Measurements from ENCODE around the gene RASSF8. TPM values are rescaled to one million over a fixed set of nuclear protein-coding genes. Genes with fewer than 3 reads are reported as not detected.
A peak's percentile ranks its signal among the peaks of the same experiment; 100 is the strongest.

RASSF8 gene
- total RNA-seq, 1 donor from 2014 or later: 77.0 TPM

- H3K27me3 Mint-ChIP-seq (ENCODE audit: insufficient read depth, low read depth): peaks cover 3% of the 10 kb centered on the region
- Histone ChIP-seq H3K9ac (no peak overlapping the region), H3F3A (ENCODE audit: low read depth) (no peaks in the 10 kb centered on the region), H3K4me2 (no peak overlapping the region), H4K20me1 (ENCODE audit: low read depth) (no peaks in the 10 kb centered on the region), H3K27ac (no peak overlapping the region), H3K79me2 (ENCODE audit: low read depth) (no peaks in the 10 kb centered on the region), H3K4me3 (no peak overlapping the region), H3K4me1 (no peaks in the 10 kb centered on the region), H3K36me3 (no peaks in the 10 kb centered on the region), H2AFZ (replicated peaks) (no peak overlapping the region), H3K9me3 (ENCODE audit: low read depth) (no peaks in the 10 kb centered on the region), H3K27me3 (no peaks in the 10 kb centered on the region)
- no peaks in the 10 kb centered on the region for H3K36me3 Mint-ChIP-seq
- no peak for DNase-seq (ENCODE audit: low spot score)
- H3K9me3 Mint-ChIP-seq: no peaks in the 10 kb centered on the region
- H3K27ac Mint-ChIP-seq: no peak overlapping the region
- H3K4me1 Mint-ChIP-seq: peaks cover 3% of the 10 kb centered on the region
- H3K4me3 Mint-ChIP-seq: no peak overlapping the region
- no peak for TF ChIP-seq EZH2phosphoT487 (IDR thresholded peaks at IDR 0.05)
- no peak for TF ChIP-seq CTCF (IDR thresholded peaks at IDR 0.05)
- no peak for TF ChIP-seq EZH2 (IDR thresholded peaks at IDR 0.05)
Observed at GRCh38 chr12:26090836-26091510, 132.5 kb downstream of the RASSF8 start.

- Histone ChIP-seq H3K79me2 (ENCODE audit: low read depth) (no peaks in the 10 kb centered on the region), H3K4me3 (no peak overlapping the region), H3K9me3 (ENCODE audit: low read depth) (no peaks in the 10 kb centered on the region), H3K27ac (no peak overlapping the region), H3K9ac (no peak overlapping the region), H3K4me1 (no peaks in the 10 kb centered on the region), H2AFZ (replicated peaks) (peak overlapping the region; percentile 68), H3F3A (ENCODE audit: low read depth) (no peaks in the 10 kb centered on the region), H3K36me3 (no peaks in the 10 kb centered on the region), H3K4me2 (no peak overlapping the region), H4K20me1 (ENCODE audit: low read depth) (no peaks in the 10 kb centered on the region), H3K27me3 (no peaks in the 10 kb centered on the region)
- H3K9me3 Mint-ChIP-seq: no peaks in the 10 kb centered on the region
- peaks cover 3% of the 10 kb centered on the region for H3K27me3 Mint-ChIP-seq (ENCODE audit: insufficient read depth, low read depth)
- peaks cover 3% of the 10 kb centered on the region for H3K4me1 Mint-ChIP-seq
- H3K4me3 Mint-ChIP-seq: no peak overlapping the region
- DNase-seq (ENCODE audit: low spot score): peak; percentile 65
- TF ChIP-seq EZH2 (IDR thresholded peaks at IDR 0.05) (no peak), CTCF (IDR thresholded peaks at IDR 0.05) (peak; percentile 62)
- no peaks in the 10 kb centered on the region for H3K36me3 Mint-ChIP-seq
- H3K27ac Mint-ChIP-seq: no peak overlapping the region
Observed at GRCh38 chr12:26091822-26092221, 133.3 kb downstream of the RASSF8 start.

GRCh38 chr12:26092346-26093105 is 134.0 kb downstream of the RASSF8 start:
- Mint-ChIP-seq H3K4me3 (no peak overlapping the region), H3K4me1 (peaks cover 3% of the 10 kb centered on the region), H3K36me3 (no peaks in the 10 kb centered on the region), H3K9me3 (no peaks in the 10 kb centered on the region), H3K27ac (no peak overlapping the region), H3K27me3 (ENCODE audit: insufficient read depth, low read depth) (peaks cover 3% of the 10 kb centered on the region)
- Histone ChIP-seq H3K4me2 (no peak overlapping the region), H3F3A (ENCODE audit: low read depth) (no peaks in the 10 kb centered on the region), H3K27me3 (no peaks in the 10 kb centered on the region), H3K79me2 (ENCODE audit: low read depth) (no peaks in the 10 kb centered on the region), H3K9ac (no peak overlapping the region), H3K4me1 (no peaks in the 10 kb centered on the region), H3K4me3 (no peak overlapping the region), H2AFZ (replicated peaks) (no peak overlapping the region), H3K36me3 (no peaks in the 10 kb centered on the region), H3K27ac (no peak overlapping the region), H4K20me1 (ENCODE audit: low read depth) (no peaks in the 10 kb centered on the region), H3K9me3 (ENCODE audit: low read depth) (no peaks in the 10 kb centered on the region)
- TF ChIP-seq EZH2phosphoT487 (IDR thresholded peaks at IDR 0.05): no peak
- no peak for TF ChIP-seq CTCF (IDR thresholded peaks at IDR 0.05)
- no peak for TF ChIP-seq EZH2 (IDR thresholded peaks at IDR 0.05)
- no peak for DNase-seq (ENCODE audit: low spot score)
